ENCODE data around the gene ZNF547. TPM values are rescaled to one million over a fixed set of nuclear protein-coding genes. Genes with fewer than 3 reads are reported as not detected.

The ZNF547 gene
- total RNA-seq, 1 donor from 2014 or later, result 5.2 TPM

- H3K4me3 Mint-ChIP-seq, result no peak overlapping the region
- H3K27ac Mint-ChIP-seq (ENCODE audit: unreplicated experiment), result no peak overlapping the region
- H3K27me3 Mint-ChIP-seq (ENCODE audit: low read depth), result no peaks in the 10 kb centered on the region
- H3K9me3 Mint-ChIP-seq, result no peaks in the 10 kb centered on the region
- H3K36me3 Mint-ChIP-seq (ENCODE audit: low read depth), result peaks cover 16% of the 10 kb centered on the region
- peaks cover 9% of the 10 kb centered on the region for H3K4me1 Mint-ChIP-seq
- no peak for DNase-seq (ENCODE audit: low read depth, low spot score)
- no peak for TF ChIP-seq CTCF (conservative IDR thresholded peaks at IDR 0.05)
Measured at GRCh38 chr19:57357406-57357805, 5.9 kb upstream of the ZNF547 start.

- no peak for TF ChIP-seq CTCF (conservative IDR thresholded peaks at IDR 0.05)
- H3K27me3 Mint-ChIP-seq (ENCODE audit: low read depth), result no peaks in the 10 kb centered on the region
- no peak overlapping the region for H3K27ac Mint-ChIP-seq (ENCODE audit: unreplicated experiment)
- H3K9me3 Mint-ChIP-seq, result no peaks in the 10 kb centered on the region
- H3K4me1 Mint-ChIP-seq, result peaks cover 20% of the 10 kb centered on the region
- DNase-seq (ENCODE audit: low read depth, low spot score), result no peak
- peaks cover 20% of the 10 kb centered on the region for H3K36me3 Mint-ChIP-seq (ENCODE audit: low read depth)
- H3K4me3 Mint-ChIP-seq, result peak overlapping the region; percentile 44
Measured at GRCh38 chr19:57359300-57359699, 4.1 kb upstream of the ZNF547 start.

GRCh38 chr19:57362419-57362818 lies 932 bp upstream of the ZNF547 start:
- Mint-ChIP-seq H3K4me1 (peaks cover 21% of the 10 kb centered on the region), H3K27ac (ENCODE audit: unreplicated experiment) (peak overlapping the region; percentile 98), H3K27me3 (ENCODE audit: low read depth) (no peaks in the 10 kb centered on the region), H3K9me3 (no peaks in the 10 kb centered on the region), H3K36me3 (ENCODE audit: low read depth) (peaks cover 13% of the 10 kb centered on the region), H3K4me3 (peak overlapping the region; percentile 95)
- no peak for TF ChIP-seq CTCF (conservative IDR thresholded peaks at IDR 0.05)
- DNase-seq (ENCODE audit: low read depth, low spot score), result no peak

GRCh38 chr19:57363688-57364181 lies 384 bp downstream of the ZNF547 start:
- no peak for TF ChIP-seq CTCF (conservative IDR thresholded peaks at IDR 0.05)
- peak overlapping the region; percentile 94 for H3K27ac Mint-ChIP-seq (ENCODE audit: unreplicated experiment)
- no peak for DNase-seq (ENCODE audit: low read depth, low spot score)
- no peaks in the 10 kb centered on the region for H3K9me3 Mint-ChIP-seq
- no peaks in the 10 kb centered on the region for H3K27me3 Mint-ChIP-seq (ENCODE audit: low read depth)
- H3K4me3 Mint-ChIP-seq, result peak overlapping the region; percentile 95
- H3K36me3 Mint-ChIP-seq (ENCODE audit: low read depth), result peaks cover 9% of the 10 kb centered on the region
- peaks cover 21% of the 10 kb centered on the region for H3K4me1 Mint-ChIP-seq

- H3K36me3 Mint-ChIP-seq (ENCODE audit: low read depth), result peaks cover 22% of the 10 kb centered on the region
- H3K4me1 Mint-ChIP-seq, result peaks cover 21% of the 10 kb centered on the region
- peak overlapping the region; percentile 72 for H3K4me3 Mint-ChIP-seq
- H3K9me3 Mint-ChIP-seq, result no peaks in the 10 kb centered on the region
- H3K27me3 Mint-ChIP-seq (ENCODE audit: low read depth), result no peaks in the 10 kb centered on the region
- TF ChIP-seq CTCF (conservative IDR thresholded peaks at IDR 0.05), result no peak
- DNase-seq (ENCODE audit: low read depth, low spot score), result no peak
- H3K27ac Mint-ChIP-seq (ENCODE audit: unreplicated experiment), result no peak overlapping the region
Measured at GRCh38 chr19:57366776-57367175, 3.4 kb downstream of the ZNF547 start.

Data from neural crest cell (in vitro differentiated cells).